22Rv1 (cell line): ENCODE data around the gene GPR61.

Experiments
- CTCF ChIP-seq: fragments of 450-650 bp; IDR thresholded peaks from 2 replicates; pipeline ENCODE4 v1.5.1; 2017; ENCODE audit warnings: mild to moderate bottlenecking
- ZFX ChIP-seq: fragments of 450-650 bp; IDR thresholded peaks from 2 replicates; pipeline ENCODE4 v1.6.1; 2017; ENCODE audit warnings: antibody characterized with exemption, borderline replicate concordance

- no peak for TF ChIP-seq CTCF
- no peak for TF ChIP-seq ZFX
These were observed 9.7 kb upstream of the GPR61 start for GRCh38 chr1:109529881-109530456.
